Measurements from ENCODE around the gene TUG1.

Gene TUG1

GRCh38 chr22:30998329-30998728 is 29.3 kb downstream of the TUG1 start:
- DNase-seq (ENCODE audit: low spot score) (no peak), FAIRE-seq (no peak)

- DNase-seq (ENCODE audit: low spot score), result no peak
These were observed 32.2 kb downstream of the TUG1 start for GRCh38 chr22:31001124-31001770.

GRCh38 chr22:31005535-31005934 is 36.5 kb downstream of the TUG1 start:
- DNase-seq (ENCODE audit: low spot score), result no peak
- no peak for FAIRE-seq

More at GRCh38 chr22:31001124-31001770, 32.2 kb downstream of the TUG1 start:
- FAIRE-seq, result no peak

GRCh38 chr22:31019191-31019930 is 50.3 kb downstream of the TUG1 start:
- FAIRE-seq (no peak), DNase-seq (ENCODE audit: low spot score) (no peak)

- no peak for DNase-seq (ENCODE audit: low spot score)
- no peak for FAIRE-seq
These were observed 51.3 kb downstream of the TUG1 start for GRCh38 chr22:31020334-31020733.

- FAIRE-seq, result no peak
- DNase-seq (ENCODE audit: low spot score), result no peak
These were observed 53.5 kb downstream of the TUG1 start for GRCh38 chr22:31022516-31022915.
